NCI-H345 treated with DMSO at 0.1 percent for 48 hours (cell line): Measurements from ENCODE around the gene SGSM1.

Experiments used
- DNase-seq: peaks from one replicate; lab custom pipeline; 2025; ENCODE audit not compliant: unreplicated experiment; lab: John Stamatoyannopoulos, UW

Gene SGSM1

GRCh38 chr22:24805790-24806662 lies at the start of gene SGSM1:
TSS of gene SGSM1 (plus strand) at chr22:24806211. CDS start at chr22:24806326, 115 bp downstream.
- no peak for DNase-seq

- DNase-seq, result no peak
Observed at GRCh38 chr22:24758164-24758799, 47.7 kb upstream of the SGSM1 start.

GRCh38 chr22:24759765-24760164 lies 46.2 kb upstream of the SGSM1 start:
- DNase-seq, result no peak

GRCh38 chr22:24760708-24761306 lies 45.2 kb upstream of the SGSM1 start:
- DNase-seq, result no peak

- no peak for DNase-seq
Observed at GRCh38 chr22:24761888-24762675, 43.9 kb upstream of the SGSM1 start.

- no peak for DNase-seq
Observed at GRCh38 chr22:24763872-24764485, 42.0 kb upstream of the SGSM1 start.

- DNase-seq, result no peak
Observed at GRCh38 chr22:24765166-24765565, 40.8 kb upstream of the SGSM1 start.

GRCh38 chr22:24768537-24769374 lies 37.3 kb upstream of the SGSM1 start:
- peak; percentile 18 for DNase-seq

GRCh38 chr22:24772493-24773220 lies 33.4 kb upstream of the SGSM1 start:
- DNase-seq, result no peak

- no peak for DNase-seq
Observed at GRCh38 chr22:24775769-24776492, 30.1 kb upstream of the SGSM1 start.

- no peak for DNase-seq
Observed at GRCh38 chr22:24776525-24776924, 29.5 kb upstream of the SGSM1 start.

GRCh38 chr22:24789516-24789915 lies 16.5 kb upstream of the SGSM1 start:
- no peak for DNase-seq

GRCh38 chr22:24791362-24791761 lies 14.6 kb upstream of the SGSM1 start:
- no peak for DNase-seq

GRCh38 chr22:24796056-24796455 lies 10.0 kb upstream of the SGSM1 start:
- DNase-seq, result no peak

GRCh38 chr22:24796860-24797259 lies 9.2 kb upstream of the SGSM1 start:
- DNase-seq, result no peak

GRCh38 chr22:24801901-24802465 lies 4.0 kb upstream of the SGSM1 start:
- no peak for DNase-seq

- DNase-seq, result no peak
Observed at GRCh38 chr22:24803064-24803542, 2.9 kb upstream of the SGSM1 start.

- no peak for DNase-seq
Observed at GRCh38 chr22:24806663-24807001, 621 bp downstream of the SGSM1 start.
